ENCODE results near the gene S1PR3. TPM values are rescaled to one million over a fixed set of nuclear protein-coding genes. Genes with fewer than 3 reads are reported as not detected.
A peak's percentile ranks its signal among the peaks of the same experiment; 100 is the strongest.

Gene S1PR3
- total RNA-seq, 1 donor from 2014 or later = 4.5 TPM

DNA sequence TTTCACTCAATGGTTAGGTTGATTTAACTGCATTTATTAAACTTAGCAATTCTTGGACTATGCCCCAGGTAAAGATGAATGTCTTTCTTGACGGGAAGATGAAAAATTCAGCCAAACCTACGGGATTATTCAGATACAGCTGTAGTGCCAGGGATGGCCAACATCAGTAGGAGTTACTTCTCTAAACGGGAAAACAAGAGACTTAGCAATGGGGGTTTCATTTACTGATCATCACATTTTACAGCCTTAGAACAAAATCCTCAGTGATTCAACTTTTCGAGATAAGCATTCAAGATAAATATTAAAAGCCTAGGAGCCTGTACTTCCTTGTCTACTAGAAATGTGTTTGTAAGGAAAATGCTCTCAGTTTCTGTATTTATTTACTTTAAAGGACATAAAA, 46.1 kb downstream of the S1PR3 start:
- H3K27me3 Mint-ChIP-seq (ENCODE audit: low read depth) = peaks cover 9% of the 10 kb centered on the region
- H3K27ac Mint-ChIP-seq (ENCODE audit: unreplicated experiment) = no peak overlapping the region
- DNase-seq (ENCODE audit: low spot score) = no peak
- H3K4me3 Mint-ChIP-seq (ENCODE audit: unreplicated experiment) = no peak overlapping the region
- H3K36me3 Mint-ChIP-seq (ENCODE audit: low read depth) = no peaks in the 10 kb centered on the region
- H3K4me1 Mint-ChIP-seq (ENCODE audit: low read depth) = no peaks in the 10 kb centered on the region
- TF ChIP-seq CTCF (IDR thresholded peaks at IDR 0.05) = no peak
- H3K9me3 Mint-ChIP-seq (ENCODE audit: low read depth) = no peaks in the 10 kb centered on the region

DNA sequence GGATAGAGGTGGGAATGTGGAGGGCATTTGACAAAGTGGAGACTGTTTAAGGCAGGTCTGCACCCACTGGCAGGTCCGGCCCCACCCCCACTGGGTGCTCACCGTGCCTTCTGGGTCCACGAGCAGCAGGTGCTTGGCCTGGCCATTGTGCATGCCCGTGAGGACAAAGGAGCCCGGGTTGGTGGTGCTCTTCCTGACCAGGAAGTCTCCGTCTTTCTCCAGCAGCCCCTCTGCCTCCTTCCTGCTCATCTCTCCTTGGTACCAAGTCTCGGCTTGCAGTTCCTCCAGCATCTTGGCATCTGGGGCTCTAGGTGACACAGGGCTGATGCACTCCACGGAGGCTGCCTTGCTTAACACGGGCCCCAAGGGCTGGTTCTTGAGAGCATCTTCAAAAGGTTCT, 46.6 kb downstream of the S1PR3 start:
- no peaks in the 10 kb centered on the region for H3K36me3 Mint-ChIP-seq (ENCODE audit: low read depth)
- peaks cover 9% of the 10 kb centered on the region for H3K27me3 Mint-ChIP-seq (ENCODE audit: low read depth)
- no peak for DNase-seq (ENCODE audit: low spot score)
- no peaks in the 10 kb centered on the region for H3K9me3 Mint-ChIP-seq (ENCODE audit: low read depth)
- no peak overlapping the region for H3K4me3 Mint-ChIP-seq (ENCODE audit: unreplicated experiment)
- no peaks in the 10 kb centered on the region for H3K4me1 Mint-ChIP-seq (ENCODE audit: low read depth)
- no peak overlapping the region for H3K27ac Mint-ChIP-seq (ENCODE audit: unreplicated experiment)
- TF ChIP-seq CTCF (IDR thresholded peaks at IDR 0.05) = no peak

GRCh38 chr9:89038382-89039103, 47.3 kb downstream of the S1PR3 start:
- peaks cover 9% of the 10 kb centered on the region for H3K27me3 Mint-ChIP-seq (ENCODE audit: low read depth)
- no peaks in the 10 kb centered on the region for H3K36me3 Mint-ChIP-seq (ENCODE audit: low read depth)
- H3K9me3 Mint-ChIP-seq (ENCODE audit: low read depth) = no peaks in the 10 kb centered on the region
- DNase-seq (ENCODE audit: low spot score) = no peak
- peak overlapping the region; percentile 52 for H3K27ac Mint-ChIP-seq (ENCODE audit: unreplicated experiment)
- H3K4me3 Mint-ChIP-seq (ENCODE audit: unreplicated experiment) = no peak overlapping the region
- TF ChIP-seq CTCF (IDR thresholded peaks at IDR 0.05) = no peak
- H3K4me1 Mint-ChIP-seq (ENCODE audit: low read depth) = no peaks in the 10 kb centered on the region

DNA sequence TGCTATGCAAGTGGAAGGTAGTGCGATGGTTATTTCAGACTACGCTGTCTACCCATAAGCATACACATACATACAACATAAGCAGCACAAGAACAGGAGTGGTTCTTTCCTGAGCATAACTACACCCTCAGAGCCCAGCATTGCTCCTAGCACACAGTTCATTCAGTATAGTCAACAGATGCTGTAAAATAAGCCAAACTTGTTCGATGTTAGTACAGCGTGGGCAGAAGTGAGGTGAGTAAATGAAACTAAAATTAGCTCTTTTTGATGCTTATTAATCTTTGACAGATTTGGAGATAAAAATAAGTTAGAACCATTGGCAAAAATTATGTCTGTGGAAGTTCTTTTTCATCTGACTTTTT, 47.8 kb downstream of the S1PR3 start:
- H3K36me3 Mint-ChIP-seq (ENCODE audit: low read depth) = no peaks in the 10 kb centered on the region
- no peaks in the 10 kb centered on the region for H3K9me3 Mint-ChIP-seq (ENCODE audit: low read depth)
- no peak overlapping the region for H3K27ac Mint-ChIP-seq (ENCODE audit: unreplicated experiment)
- H3K27me3 Mint-ChIP-seq (ENCODE audit: low read depth) = peaks cover 9% of the 10 kb centered on the region
- no peak for DNase-seq (ENCODE audit: low spot score)
- TF ChIP-seq CTCF (IDR thresholded peaks at IDR 0.05) = no peak
- H3K4me3 Mint-ChIP-seq (ENCODE audit: unreplicated experiment) = no peak overlapping the region
- H3K4me1 Mint-ChIP-seq (ENCODE audit: low read depth) = no peaks in the 10 kb centered on the region

GRCh38 chr9:89039664-89040063, 48.4 kb downstream of the S1PR3 start:
- no peak for TF ChIP-seq CTCF (IDR thresholded peaks at IDR 0.05)
- no peak overlapping the region for H3K27ac Mint-ChIP-seq (ENCODE audit: unreplicated experiment)
- peaks cover 9% of the 10 kb centered on the region for H3K27me3 Mint-ChIP-seq (ENCODE audit: low read depth)
- no peak overlapping the region for H3K4me3 Mint-ChIP-seq (ENCODE audit: unreplicated experiment)
- no peaks in the 10 kb centered on the region for H3K9me3 Mint-ChIP-seq (ENCODE audit: low read depth)
- no peaks in the 10 kb centered on the region for H3K4me1 Mint-ChIP-seq (ENCODE audit: low read depth)
- no peak for DNase-seq (ENCODE audit: low spot score)
- H3K36me3 Mint-ChIP-seq (ENCODE audit: low read depth) = no peaks in the 10 kb centered on the region

Data from chondrocyte (in vitro differentiated cells).